HG03432 (cell line): ENCODE data around the gene TSPOAP1.

Experiments
- ATAC-seq: cut with Tn5 transposase; IDR thresholded peaks from one replicate; pipeline ENCODE4 v1.9.1; 2021; ENCODE audit warnings: mild to moderate bottlenecking, moderate library complexity; ENCODE audit not compliant: unreplicated experiment

The TSPOAP1 gene

DNA sequence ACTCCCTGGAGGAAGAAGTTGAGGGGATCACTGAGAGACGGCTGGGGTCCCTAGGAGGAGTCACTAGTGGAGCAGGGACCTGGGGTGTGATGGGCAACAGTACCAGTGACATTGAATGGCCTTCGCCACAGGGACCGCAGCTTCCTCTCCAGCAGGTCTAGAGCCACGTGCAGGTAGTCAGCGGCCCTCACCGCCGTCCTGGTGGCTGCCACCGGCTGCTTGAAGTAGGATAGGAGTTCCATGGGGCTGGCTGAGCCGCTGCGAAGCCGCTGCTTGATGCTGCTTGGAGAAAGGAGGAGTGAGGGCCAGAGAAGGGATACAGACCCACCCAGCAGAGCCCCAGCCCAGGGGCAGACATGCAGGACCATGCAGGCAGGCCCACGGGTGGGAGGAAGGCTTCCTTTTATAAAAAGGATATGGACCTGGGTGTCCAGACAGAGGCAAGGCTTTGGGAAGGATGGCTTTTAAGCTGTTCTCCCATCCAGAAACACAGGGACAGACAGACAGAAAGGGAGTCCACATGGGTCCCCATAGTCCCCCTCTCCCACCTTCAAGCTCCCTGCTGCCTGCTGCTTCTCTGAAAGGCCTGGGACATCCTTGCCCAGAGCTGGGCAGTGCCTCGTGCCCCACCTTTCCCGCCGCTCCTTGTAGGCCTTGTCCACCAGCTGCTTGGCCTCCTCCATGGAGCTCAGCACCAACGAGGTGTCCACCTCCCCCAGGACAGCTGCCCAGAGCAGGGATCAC, 48.7 kb downstream of the TSPOAP1 start:
- no peak for ATAC-seq

DNA sequence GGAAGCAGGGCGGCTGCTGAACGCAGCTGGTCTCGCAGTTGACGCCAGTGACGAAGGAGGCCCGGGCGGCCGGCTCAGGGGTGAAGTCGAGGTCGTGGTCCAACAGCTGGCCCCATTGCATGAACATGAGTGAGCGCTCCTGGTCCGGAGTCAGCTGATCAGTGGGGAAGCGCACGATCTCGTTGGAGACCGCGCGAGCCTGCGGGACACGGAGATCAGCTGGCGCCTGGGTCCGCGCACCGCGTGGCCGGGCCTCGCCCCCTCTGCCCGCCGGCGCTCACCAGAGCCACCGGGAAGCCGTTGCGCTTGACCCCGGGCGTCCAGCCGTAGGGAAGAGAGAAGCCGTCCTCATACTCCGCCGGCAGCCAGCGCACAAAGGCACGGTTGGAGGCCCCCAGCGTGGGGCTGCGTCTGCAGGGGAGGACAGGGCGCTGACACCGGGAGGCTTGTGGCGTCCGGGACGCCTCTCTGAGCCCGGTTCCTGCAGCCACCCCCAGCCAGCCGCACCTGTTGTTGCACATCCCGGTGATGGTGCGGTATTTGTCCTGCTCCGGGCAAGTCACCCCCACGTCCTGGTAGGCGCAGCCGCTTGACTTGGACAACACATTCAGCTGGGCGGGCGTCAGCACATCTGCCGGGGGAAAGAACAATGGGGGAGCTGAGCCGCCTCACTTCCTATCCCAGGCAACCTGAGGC, 49.4 kb downstream of the TSPOAP1 start:
- no peak for ATAC-seq

DNA sequence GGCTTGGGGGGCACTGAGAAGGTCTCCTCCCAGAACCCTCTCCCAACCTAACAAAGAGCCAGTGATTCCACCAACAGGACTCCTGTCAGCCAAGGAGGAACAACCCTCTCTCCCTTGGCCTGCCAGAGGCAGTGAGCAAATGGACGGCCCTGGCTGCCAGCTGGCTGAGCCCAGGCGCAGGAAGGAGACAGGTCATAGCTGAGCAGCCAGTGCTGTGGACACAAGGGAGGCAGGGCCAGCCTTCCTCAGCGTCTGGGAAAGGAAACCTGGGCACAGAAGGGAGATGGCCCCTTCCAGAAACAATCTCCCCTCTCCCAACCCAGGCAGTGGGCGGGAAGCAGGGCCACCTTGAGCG, 50.0 kb downstream of the TSPOAP1 start:
- ATAC-seq: no peak

DNA sequence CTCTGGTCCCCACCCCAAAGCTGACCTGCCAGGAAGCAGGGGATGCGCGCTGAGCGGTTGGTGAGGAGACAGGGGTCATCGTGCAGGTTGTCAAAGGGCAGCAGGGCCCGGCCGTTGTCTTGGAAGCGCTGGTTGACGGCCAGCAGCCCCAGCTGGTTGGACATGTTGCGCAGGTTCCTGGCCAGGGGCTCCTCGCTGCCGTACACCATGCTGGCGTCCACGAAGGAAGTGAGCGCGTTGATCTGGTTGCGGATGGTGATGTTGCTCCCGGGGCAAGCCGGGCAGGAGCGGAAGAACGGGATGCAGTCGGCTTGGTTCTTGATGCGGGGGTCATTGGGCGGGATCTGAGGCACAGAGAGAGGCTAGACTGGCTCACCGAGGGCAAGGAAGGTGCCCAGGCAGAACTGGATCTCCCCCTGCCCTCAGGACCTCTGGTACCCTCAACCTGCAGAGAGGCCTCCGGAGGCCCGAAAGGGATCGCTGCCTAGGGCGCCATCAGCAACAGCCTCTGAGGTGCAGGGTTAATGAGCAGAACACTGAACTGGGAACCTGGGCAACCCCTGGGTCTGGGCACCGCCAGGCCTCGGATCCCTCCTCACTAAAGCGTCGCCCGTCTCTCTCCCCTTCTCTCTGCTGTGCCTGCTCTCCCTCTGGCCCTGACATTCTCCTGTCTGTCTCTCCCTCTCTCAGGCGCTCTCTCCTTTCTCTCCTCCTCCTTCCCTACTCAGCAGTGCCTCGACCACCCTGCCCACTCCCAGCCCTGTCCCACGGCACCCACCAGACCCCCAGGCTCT, 50.6 kb downstream of the TSPOAP1 start:
- ATAC-seq: no peak

DNA sequence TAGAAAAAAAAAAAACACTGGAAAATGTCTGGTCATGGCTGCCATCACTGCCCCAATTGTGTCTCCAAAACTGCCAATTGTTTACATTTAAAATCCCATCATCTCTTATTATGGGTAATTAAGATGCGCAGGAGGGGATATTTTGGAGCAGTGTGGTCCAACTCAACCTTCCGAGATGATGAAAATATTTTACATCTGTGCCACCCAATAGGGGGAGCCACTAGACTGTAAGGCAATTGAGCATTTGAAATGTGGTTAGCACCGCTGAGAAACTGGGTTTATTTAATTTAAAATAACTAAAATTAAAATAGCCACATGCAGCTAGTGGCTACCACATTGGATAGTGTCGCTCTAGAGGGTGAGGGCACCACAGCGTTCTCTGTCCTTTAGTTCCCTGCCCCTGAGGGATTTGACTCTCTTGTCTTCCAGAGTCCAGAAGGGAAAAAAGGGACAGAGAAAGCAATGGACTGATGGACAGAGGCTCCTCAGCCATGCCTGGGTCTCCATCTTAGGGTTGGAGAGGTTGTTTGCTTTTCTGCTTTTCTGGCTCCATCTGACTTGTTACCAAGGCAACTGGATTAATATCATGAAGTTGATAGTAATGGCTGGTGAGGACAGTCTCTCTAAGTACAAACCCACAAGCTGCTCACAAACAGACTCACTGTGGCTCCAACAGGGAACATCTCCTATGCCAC, 51.3 kb downstream of the TSPOAP1 start:
- ATAC-seq: no peak

DNA sequence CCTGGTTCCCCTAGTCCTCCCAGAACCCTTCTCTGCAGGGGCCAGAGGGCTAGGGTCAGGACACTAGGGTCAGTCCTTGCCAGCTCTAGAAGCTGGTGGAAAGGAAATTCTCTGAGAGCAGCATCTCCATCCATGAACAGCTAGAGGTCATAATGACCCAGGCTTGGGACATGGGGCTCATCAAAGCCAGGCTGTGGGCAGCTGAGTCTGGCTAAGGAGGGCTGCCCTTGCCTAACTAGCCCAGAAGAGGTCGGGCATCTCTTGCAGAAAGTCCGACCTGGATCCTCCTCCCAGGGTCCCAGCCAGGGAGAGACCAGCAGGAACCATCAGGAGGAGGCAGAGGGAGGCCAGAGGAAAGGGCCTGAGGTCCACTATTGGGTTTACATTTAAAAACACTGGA, 52.2 kb downstream of the TSPOAP1 start:
- no peak for ATAC-seq

DNA sequence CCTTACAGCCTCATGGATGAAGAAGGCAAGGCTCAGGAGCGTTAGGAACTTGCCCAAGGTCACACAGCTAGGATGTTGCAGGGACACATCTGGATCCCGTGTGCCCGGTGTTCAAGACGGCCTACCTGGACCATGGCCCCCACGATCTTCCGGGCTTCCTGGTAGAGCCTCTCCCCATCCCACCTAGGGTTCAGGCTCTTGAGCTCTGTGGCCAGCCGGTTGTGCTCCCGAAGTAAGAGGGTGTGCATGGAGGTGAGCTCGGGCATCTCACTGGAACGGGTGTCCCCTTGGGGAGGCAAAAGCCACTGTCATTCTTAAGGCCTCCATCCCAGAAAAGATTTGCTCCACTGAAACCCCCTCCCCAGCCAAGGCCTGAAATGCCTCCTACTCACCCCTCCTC, 53.2 kb downstream of the TSPOAP1 start:
- no peak for ATAC-seq

DNA sequence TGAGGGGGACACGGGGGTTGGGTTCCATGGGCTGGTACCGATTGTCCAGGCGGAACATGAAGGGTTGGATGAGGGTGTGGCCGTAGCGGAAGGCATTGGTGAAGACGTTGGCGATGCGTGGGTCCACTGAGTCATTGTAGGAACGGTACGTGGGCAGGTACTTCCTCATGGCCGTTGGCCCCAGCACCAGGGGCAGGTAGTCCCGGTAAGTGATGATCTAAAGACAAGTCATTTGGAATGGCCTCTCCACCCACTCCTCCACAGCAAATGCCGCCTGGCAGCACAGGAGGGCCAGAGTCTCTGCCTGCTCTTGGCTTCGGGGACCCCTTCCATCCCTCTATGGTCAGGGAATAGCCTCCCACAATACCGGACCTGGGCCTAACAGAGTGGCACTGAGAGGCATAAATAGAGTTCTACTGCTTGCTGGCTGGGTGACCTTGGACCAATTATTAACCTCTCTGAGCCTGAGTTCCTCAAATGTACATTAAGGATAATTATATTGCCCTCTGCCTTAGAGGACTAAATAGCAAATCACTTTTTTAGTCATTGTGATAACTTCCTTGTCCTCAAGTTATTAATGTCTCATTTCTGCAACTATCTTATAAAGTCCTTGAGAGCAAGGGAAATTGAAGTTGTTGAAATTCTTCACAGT, 55.0 kb downstream of the TSPOAP1 start:
- ATAC-seq: no peak

DNA sequence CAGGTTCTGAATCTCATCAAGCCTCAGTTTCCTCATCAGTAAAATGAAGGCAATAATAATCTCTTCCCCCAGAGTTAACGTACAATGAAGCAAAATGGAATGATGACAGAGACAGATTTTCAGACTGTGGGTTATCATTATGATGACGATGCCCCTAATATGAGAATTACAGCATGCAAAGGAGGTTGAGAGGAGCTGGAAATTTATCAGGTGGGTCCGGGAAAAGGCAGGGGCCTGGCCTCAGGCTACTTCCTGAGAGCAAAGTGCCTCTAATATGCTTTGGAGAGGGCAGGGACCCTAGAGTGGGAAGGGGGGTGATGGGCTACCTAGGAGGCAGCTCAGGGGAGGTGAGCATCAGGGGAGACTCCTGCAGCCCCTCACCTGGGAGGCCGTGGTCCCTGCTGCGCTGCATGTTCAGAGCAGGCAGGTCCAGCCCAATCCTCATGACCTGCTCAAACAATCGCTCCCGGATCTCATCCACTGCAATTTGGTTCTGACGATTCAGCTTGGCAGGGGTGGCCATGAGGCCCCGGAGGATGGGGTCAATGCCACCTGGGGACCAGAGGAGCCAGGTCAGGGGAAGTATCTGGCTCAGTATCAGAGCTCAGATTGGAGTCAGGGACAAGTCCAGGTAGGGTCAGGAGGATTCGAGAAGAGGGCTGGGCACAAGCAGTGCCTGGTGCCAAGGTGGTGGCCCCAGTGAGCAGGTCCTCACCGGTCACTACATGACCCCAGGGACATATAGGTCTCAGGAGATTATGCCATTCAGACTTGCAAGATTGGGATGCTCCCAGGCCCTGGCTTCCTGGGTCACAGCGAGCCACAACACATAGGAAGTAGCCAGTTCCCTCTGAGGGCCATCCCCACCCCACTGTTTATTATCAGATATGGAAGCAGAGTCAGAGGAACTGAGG, 56.0 kb downstream of the TSPOAP1 start:
- no peak for ATAC-seq

DNA sequence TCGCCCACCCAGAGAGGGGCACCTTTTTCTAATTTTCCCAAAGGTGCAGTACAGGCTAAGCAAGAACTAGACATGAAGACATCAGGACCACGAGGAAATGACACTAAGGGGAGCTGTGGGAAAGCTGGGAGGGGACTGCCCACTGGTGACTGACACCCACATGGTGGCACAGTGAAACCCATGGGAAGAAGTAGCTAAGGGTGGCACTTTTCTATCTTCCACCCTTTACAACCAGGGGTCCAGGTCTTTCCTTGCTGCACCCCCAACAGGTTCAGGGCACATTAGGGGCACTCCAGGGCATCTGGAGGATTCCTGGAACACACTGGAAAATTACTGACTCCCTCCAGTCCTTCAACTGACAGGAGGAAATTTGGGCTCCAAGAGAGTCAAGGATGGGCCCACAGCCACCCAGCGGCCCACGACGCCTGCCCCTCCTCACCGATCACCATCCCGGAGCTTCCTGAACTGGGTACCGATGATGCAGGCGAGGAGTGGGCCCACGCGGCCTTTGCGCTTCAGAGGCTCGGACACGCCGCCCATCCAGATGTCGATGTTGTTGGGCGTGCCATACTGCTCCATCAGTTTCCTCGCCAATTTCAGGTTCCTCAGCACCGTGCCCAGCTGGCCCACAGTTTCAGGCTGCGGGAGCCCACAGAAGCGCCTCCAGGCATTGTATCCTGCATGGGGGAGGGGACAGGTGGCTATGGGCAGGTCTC, 57.2 kb downstream of the TSPOAP1 start:
- ATAC-seq: no peak

DNA sequence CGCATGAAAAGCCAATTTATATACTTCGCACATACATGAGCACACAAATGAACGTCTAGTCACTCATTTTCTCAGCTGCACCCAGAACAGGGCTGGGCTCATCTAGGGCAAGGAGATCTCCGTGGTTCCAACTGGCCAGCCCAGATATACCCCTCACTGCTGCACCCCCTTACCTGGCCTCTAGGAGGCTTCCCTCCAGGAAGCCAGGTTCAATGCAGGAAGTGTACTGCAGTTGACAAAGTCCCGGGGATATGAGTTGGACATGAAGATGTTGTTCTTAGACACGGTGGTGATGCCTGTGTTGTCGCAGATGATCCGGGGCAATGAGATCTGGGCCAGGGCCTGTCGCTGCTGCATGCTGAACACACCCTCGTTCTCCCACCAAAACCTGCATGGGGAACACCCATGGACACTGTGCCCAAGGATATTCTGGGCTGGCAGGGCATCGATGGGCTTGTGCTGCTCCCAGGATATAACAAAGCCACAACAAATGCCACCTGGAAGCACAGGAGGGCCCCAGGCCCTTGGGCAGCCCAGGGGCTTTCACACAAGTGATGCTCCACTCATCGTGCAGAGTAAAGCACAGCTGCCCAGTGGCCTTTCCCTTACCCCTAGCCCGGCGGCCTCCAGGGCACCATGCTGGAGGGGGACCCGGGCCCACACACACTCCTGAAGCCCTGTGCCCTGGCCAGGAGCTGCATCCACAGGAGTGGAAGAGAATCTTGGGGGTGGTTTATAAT, 57.9 kb downstream of the TSPOAP1 start:
- ATAC-seq: no peak

DNA sequence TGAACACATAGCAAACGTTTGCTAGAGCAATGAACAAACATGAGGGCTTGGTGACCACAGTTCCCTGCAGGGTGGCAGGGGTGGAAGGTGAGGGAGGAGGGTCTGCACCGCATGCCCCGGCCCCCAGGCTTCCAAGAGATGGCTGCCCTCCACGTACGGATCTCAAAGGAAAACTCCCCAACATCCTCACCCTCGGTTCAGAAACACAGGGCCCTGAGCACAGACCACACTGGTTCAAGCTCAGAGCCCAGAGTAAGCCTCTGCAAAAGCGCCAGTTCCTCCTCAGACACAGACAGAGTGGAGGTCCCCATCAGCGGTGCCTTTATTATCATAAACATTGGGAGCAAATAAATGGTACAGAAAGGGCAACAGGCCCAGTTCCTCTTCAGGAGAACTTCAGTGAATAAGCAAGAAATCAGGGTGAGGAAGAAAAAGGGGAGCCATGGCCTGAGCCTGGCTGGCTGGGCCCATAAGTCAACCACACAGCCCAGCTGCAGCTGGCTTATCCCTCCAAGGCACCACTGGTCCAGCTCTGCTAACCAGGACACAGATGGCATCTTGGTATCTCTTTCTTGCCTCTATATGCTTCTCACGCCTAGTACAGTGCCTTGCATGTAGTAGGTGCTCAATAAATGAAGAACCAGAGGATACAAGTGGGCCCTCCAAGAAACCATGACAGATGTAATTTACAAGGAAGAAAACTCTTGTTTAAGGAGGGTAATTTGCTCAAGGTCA, 58.9 kb downstream of the TSPOAP1 start:
- ATAC-seq: no peak

DNA sequence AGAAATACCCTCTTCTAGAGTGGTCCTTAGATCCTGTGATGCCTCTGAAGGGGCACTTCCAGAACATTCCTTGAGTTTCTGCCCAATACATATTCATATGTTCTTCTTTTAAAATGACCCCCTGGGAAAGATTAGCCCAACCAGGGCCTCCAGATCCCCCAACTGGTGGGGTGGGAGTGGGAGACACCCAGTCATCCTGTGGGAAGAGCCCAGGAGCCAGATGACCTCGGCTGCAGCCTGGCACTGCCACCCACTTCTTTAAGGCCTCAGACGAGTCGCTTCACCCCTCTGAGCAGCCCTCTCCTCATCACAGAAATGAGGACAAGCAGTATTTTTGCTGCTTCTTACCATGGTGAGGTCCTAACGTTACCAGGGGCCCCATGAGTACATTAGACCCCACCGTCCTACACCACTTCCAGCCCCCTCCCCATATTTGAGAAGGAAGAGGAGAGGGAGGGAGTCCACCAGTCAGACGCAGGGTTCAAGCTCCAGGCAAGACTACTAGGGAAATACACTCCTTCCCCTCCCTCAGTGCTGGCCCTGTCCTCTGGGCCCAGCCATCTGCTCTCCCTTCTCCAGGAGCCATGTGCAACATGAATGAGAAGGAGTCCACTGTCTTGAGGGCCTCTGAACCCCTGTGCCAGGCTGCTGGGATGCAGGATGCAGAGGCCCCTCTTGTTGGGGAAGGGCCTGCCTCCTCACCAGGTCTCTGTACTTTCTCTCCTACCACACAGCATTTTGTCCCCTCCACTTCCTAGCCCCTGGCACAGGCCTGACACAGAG, 59.6 kb downstream of the TSPOAP1 start:
- no peak for ATAC-seq

DNA sequence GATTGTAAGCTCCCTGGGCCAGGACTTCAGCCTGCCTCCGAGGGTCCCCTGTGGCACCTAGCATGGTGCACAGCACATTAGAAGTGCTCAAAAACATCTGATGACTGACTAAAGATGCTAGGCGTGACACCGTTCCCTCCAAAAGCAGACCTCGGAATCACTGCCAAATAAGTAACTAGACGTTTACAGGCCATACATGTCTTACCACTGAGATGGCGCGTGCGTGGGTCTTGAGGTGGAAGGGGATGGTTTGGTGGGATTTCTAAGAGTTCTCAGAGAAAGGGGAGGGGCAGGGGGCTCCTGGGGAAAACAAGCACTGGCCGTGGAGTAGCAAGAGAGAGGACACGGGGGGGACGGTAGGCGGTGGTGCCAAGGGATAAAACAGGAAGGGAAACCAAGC, 60.3 kb downstream of the TSPOAP1 start:
- no peak for ATAC-seq

DNA sequence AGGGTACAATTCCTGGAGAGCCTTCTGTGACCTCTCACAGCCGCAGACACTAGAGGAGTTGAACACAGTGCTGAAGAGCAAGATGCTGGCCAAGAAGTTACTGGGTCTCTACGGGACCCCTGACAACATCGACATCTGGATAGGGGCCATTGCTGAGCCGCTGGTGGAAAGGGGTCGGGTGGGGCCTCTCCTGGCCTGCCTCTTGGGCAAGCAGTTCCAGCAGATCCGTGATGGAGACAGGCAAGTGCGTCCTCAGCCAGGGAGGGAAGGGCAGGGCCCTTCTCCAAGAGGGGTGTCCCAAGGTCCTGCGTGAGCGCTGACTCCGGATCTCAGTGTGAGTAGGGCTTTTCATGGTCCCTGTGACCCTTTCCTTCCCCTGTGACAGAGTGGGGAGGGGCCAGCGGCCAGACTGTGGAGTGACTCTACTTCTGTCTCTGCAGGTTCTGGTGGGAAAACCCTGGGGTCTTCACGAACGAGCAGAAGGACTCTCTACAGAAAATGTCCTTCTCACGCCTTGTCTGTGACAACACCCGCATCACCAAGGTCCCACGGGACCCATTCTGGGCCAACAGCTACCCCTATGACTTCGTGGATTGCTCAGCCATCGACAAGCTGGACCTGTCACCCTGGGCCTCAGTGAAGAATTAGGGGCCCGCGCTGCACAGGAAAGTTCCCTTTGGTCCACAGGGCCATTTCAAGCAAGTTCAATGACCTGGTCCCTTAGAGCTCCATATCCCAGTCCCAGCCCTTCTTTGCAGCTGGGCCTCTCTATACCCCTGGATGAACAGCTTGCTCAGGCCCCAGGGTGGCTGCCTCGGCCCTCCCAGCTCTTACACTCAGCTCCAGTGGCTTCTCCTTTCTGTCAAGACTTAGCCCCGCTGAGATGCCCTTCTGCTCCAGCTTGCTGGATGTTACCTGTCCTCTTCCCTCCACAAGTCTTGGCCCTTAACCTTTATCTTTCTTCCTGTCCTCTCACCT, 61.0 kb downstream of the TSPOAP1 start:
- no peak for ATAC-seq
